ENCODE data around the gene MYH15. TPM values are rescaled to one million over a fixed set of nuclear protein-coding genes. Genes with fewer than 3 reads are reported as not detected.

MYH15 gene
- total RNA-seq, 1 donor from 2014 or later = 0.23 TPM

DNA sequence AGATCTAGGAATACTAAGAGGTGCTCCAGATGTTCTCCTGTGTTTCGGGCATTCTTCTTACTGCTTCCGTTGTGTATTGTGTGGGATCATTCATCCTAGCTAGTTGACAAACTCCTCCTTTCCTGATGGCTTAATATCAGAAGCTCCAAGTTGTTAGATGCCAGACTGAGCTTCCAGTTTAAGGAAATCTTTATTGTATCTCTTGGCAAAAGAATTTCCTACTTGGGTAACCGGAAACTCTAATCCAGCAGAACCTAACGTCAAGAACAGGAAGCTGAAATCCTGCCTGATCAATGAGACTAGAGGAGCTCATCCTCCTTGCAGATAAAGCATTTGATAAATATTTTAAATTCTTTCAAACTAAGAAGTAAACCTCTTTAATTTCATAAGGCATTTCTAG lies 27.7 kb upstream of the MYH15 start:
- no peak for DNase-seq (ENCODE audit: low spot score)
- Mint-ChIP-seq H3K4me1 (ENCODE audit: unreplicated experiment) (peaks cover 25% of the 10 kb centered on the region), H3K4me3 (ENCODE audit: unreplicated experiment) (no peak overlapping the region), H3K27ac (ENCODE audit: unreplicated experiment) (peak overlapping the region; percentile 94), H3K9me3 (ENCODE audit: unreplicated experiment) (no peaks in the 10 kb centered on the region), H3K27me3 (ENCODE audit: unreplicated experiment) (peaks cover 3% of the 10 kb centered on the region), H3K36me3 (ENCODE audit: low read depth, unreplicated experiment) (no peaks in the 10 kb centered on the region)
- TF ChIP-seq, protein P1, sequence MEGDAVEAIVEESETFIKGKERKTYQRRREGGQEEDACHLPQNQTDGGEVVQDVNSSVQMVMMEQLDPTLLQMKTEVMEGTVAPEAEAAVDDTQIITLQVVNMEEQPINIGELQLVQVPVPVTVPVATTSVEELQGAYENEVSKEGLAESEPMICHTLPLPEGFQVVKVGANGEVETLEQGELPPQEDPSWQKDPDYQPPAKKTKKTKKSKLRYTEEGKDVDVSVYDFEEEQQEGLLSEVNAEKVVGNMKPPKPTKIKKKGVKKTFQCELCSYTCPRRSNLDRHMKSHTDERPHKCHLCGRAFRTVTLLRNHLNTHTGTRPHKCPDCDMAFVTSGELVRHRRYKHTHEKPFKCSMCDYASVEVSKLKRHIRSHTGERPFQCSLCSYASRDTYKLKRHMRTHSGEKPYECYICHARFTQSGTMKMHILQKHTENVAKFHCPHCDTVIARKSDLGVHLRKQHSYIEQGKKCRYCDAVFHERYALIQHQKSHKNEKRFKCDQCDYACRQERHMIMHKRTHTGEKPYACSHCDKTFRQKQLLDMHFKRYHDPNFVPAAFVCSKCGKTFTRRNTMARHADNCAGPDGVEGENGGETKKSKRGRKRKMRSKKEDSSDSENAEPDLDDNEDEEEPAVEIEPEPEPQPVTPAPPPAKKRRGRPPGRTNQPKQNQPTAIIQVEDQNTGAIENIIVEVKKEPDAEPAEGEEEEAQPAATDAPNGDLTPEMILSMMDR (IDR thresholded peaks at IDR 0.05; ENCODE audit: unreplicated experiment) = no peak

DNA sequence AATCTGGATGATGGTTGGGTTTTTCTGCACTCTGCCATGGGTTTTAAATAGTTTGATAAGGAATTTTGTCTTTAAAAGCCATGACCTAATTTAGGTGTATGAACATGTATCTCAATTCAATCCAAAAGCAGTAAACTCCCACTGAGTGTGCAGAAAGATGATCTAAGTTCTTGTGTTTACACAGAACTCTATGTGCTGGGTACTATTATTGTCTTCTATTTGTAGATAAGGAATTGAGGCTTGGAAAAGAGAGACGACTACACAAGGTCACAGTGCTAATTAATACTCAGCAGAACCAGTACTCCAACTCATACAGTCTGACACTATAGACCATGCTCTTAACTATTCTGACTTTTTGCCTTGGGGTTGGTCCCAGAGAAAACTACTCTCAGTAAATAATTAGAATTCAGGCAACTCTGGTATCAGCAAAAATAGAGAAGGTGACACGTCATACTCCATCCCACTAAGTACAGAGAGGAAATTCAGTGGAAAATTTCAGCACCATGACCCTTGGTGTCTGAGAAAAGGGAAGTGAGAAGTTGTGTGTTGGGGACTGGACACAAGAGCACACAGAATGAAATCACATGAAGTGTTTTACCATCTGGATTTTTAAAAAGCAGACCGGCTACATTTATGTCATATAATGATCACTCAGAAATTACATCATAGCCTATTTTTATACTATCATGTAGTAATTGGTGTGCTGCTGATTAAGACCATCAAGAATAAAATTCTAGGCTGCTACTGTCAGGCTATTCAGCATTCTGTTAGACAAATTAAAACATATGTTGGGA lies 18.3 kb upstream of the MYH15 start:
- no peak for DNase-seq (ENCODE audit: low spot score)
- no peak overlapping the region for H3K4me3 Mint-ChIP-seq (ENCODE audit: unreplicated experiment)
- no peaks in the 10 kb centered on the region for H3K9me3 Mint-ChIP-seq (ENCODE audit: unreplicated experiment)
- TF ChIP-seq, protein P1 (IDR thresholded peaks at IDR 0.05; ENCODE audit: unreplicated experiment) = no peak
- H3K27me3 Mint-ChIP-seq (ENCODE audit: unreplicated experiment) = no peaks in the 10 kb centered on the region
- H3K4me1 Mint-ChIP-seq (ENCODE audit: unreplicated experiment) = peaks cover 4% of the 10 kb centered on the region
- H3K36me3 Mint-ChIP-seq (ENCODE audit: low read depth, unreplicated experiment) = no peaks in the 10 kb centered on the region
- no peak overlapping the region for H3K27ac Mint-ChIP-seq (ENCODE audit: unreplicated experiment)

DNA sequence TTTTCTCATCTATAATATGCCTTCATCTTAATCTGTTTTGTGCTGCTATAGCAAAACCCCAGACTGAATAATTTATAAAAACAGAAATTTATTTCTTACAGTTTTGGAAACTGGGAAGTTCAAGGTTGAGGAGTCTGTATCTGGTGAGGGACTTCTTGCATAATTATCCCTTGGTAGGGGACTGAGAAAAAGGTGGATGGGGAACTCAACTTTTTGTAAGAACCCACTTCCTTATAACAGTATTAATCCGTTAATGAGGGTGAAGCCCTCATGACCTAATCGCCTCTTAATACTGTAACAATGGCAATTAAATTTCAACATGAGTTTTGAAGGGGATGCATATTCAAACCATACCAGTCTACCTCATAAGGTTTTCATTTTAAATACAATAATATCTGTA lies 17.4 kb upstream of the MYH15 start:
- Mint-ChIP-seq H3K4me1 (ENCODE audit: unreplicated experiment) (peaks cover 4% of the 10 kb centered on the region), H3K27me3 (ENCODE audit: unreplicated experiment) (no peaks in the 10 kb centered on the region), H3K36me3 (ENCODE audit: low read depth, unreplicated experiment) (no peaks in the 10 kb centered on the region), H3K4me3 (ENCODE audit: unreplicated experiment) (no peak overlapping the region), H3K9me3 (ENCODE audit: unreplicated experiment) (no peaks in the 10 kb centered on the region), H3K27ac (ENCODE audit: unreplicated experiment) (no peak overlapping the region)
- TF ChIP-seq, protein P1 (IDR thresholded peaks at IDR 0.05; ENCODE audit: unreplicated experiment) = no peak
- DNase-seq (ENCODE audit: low spot score) = no peak

- no peak overlapping the region for H3K27ac Mint-ChIP-seq (ENCODE audit: unreplicated experiment)
- peaks cover 4% of the 10 kb centered on the region for H3K4me1 Mint-ChIP-seq (ENCODE audit: unreplicated experiment)
- TF ChIP-seq, protein P1 (IDR thresholded peaks at IDR 0.05; ENCODE audit: unreplicated experiment) = no peak
- DNase-seq (ENCODE audit: low spot score) = no peak
- no peaks in the 10 kb centered on the region for H3K27me3 Mint-ChIP-seq (ENCODE audit: unreplicated experiment)
- H3K9me3 Mint-ChIP-seq (ENCODE audit: unreplicated experiment) = no peaks in the 10 kb centered on the region
- no peaks in the 10 kb centered on the region for H3K36me3 Mint-ChIP-seq (ENCODE audit: low read depth, unreplicated experiment)
- no peak overlapping the region for H3K4me3 Mint-ChIP-seq (ENCODE audit: unreplicated experiment)
These were observed 16.7 kb upstream of the MYH15 start for GRCh38 chr3:108527109-108527508.

DNA sequence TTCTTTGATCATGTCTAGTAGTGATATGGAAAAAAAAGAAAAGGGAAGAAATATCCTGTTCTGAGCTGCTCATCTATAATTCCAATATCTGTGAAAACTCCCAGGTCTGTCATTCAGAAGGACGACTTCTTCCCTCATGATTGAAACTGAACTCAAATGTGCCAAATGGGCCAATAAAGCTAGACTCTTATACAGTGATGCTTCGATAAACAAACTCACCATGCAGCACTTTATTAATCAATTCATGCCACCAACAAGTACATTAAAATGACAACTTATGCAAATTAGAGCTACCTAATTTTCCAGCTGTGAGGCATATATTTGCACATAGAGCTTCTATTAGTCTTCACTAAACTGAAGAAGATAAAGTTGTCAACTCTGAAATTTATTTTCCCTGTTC lies 15.6 kb upstream of the MYH15 start:
- DNase-seq (ENCODE audit: low spot score) = no peak
- TF ChIP-seq, protein P1 (IDR thresholded peaks at IDR 0.05; ENCODE audit: unreplicated experiment) = no peak
- peaks cover 4% of the 10 kb centered on the region for H3K4me1 Mint-ChIP-seq (ENCODE audit: unreplicated experiment)
- no peaks in the 10 kb centered on the region for H3K27me3 Mint-ChIP-seq (ENCODE audit: unreplicated experiment)
- no peaks in the 10 kb centered on the region for H3K36me3 Mint-ChIP-seq (ENCODE audit: low read depth, unreplicated experiment)
- H3K27ac Mint-ChIP-seq (ENCODE audit: unreplicated experiment) = no peak overlapping the region
- no peaks in the 10 kb centered on the region for H3K9me3 Mint-ChIP-seq (ENCODE audit: unreplicated experiment)
- H3K4me3 Mint-ChIP-seq (ENCODE audit: unreplicated experiment) = no peak overlapping the region
